Muscle of leg (tissue), 11 donors: ENCODE results near the gene PALM. TPM values are rescaled to one million over a fixed set of nuclear protein-coding genes. Genes with fewer than 3 reads are reported as not detected.

ENCODE experiments used
- DNase-seq: peaks from one replicate; pipeline ENCODE4 v3.0.0; 2013
- H3K27ac ChIP-seq: one replicate; pipeline ENCODE4 v1.5.1; 2013; ENCODE audit warnings: mild to moderate bottlenecking, low read length, control low read depth
- H3K27me3 ChIP-seq: one replicate; pipeline ENCODE4 v1.6.1; 2013; ENCODE audit warnings: low read length; ENCODE audit not compliant: control insufficient read depth, insufficient read depth
- H3K36me3 ChIP-seq: one replicate; pipeline ENCODE4 v1.6.1; 2013; ENCODE audit warnings: low read length; ENCODE audit not compliant: control insufficient read depth, insufficient read depth
- H3K4me1 ChIP-seq: one replicate; pipeline ENCODE4 v1.6.1; 2013; ENCODE audit warnings: low read length; ENCODE audit not compliant: control insufficient read depth, insufficient read depth
- H3K4me3 ChIP-seq: one replicate; pipeline ENCODE4 v1.5.1; 2013; ENCODE audit warnings: low read length, control low read depth
- H3K9me3 ChIP-seq: replicated peaks from 2 replicates; pipeline ENCODE4 v1.6.1; 2013; ENCODE audit warnings: low read depth, low read length; ENCODE audit not compliant: control insufficient read depth
- WGBS: methylation state at CpG from one replicate; pipeline ENCODE4 v1.1.5; 2013; ENCODE audit warnings: missing lambda C conversion rate; ENCODE audit not compliant: insufficient coverage; 5-methylcytosine and 5-hydroxymethylcytosine counted together
- polyA plus RNA-seq, 8 donors: library from polyadenylated mRNA; unstranded; fragments of 120-200 nt; gene quantifications; one replicate each; pipeline versions ENCODE4 v1.2.1 to v1.2.3, GENCODE V29; 2013; ENCODE audit warnings: inconsistent platforms in 1 of 8, low replicate concordance in 1 of 8; ENCODE audit not compliant: insufficient read length in 8 of 8, insufficient read depth in 1 of 8
- total RNA-seq: library from RNA; stranded (reverse); fragments of 120-200 nt; gene quantifications from one replicate; pipeline ENCODE4 v1.2.4, GENCODE V29; 2013

The PALM gene
- total and polyA plus RNA-seq, 9 donors = 23.7 to 56.7 (median 36.6) TPM

GRCh38 chr19:781800-782184 is 73.1 kb downstream of the PALM start:
- peaks cover 18% of the 10 kb centered on the region for H3K4me1 ChIP-seq
- 95% methylated on average over 9 of the region's 19 CpGs for WGBS

GRCh38 chr19:782185-782877 is 73.6 kb downstream of the PALM start:
- 23% methylated on average over 17 of the region's 29 CpGs for WGBS
- Histone ChIP-seq H3K4me1 (peaks cover 18% of the 10 kb centered on the region), H3K9me3 (no peaks in the 10 kb centered on the region), H3K27ac (peak overlapping the region; percentile 82), H3K27me3 (peaks cover 13% of the 10 kb centered on the region), H3K4me3 (no peak overlapping the region), H3K36me3 (no peaks in the 10 kb centered on the region)
- DNase-seq = no peak

More at GRCh38 chr19:781800-782184, 73.1 kb downstream of the PALM start:
- Histone ChIP-seq H3K27me3 (peaks cover 13% of the 10 kb centered on the region), H3K27ac (peak overlapping the region; percentile 29), H3K36me3 (no peaks in the 10 kb centered on the region), H3K4me3 (no peak overlapping the region), H3K9me3 (no peaks in the 10 kb centered on the region)
- no peak for DNase-seq

- Histone ChIP-seq H3K4me3 (no peak overlapping the region), H3K27me3 (peaks cover 13% of the 10 kb centered on the region), H3K4me1 (peaks cover 21% of the 10 kb centered on the region), H3K27ac (peak overlapping the region; percentile 82), H3K9me3 (no peaks in the 10 kb centered on the region), H3K36me3 (no peaks in the 10 kb centered on the region)
- DNase-seq = no peak
- WGBS = 62% methylated on average over 22 of the region's 30 CpGs
Observed at GRCh38 chr19:782878-783668, 74.3 kb downstream of the PALM start.

DNA sequence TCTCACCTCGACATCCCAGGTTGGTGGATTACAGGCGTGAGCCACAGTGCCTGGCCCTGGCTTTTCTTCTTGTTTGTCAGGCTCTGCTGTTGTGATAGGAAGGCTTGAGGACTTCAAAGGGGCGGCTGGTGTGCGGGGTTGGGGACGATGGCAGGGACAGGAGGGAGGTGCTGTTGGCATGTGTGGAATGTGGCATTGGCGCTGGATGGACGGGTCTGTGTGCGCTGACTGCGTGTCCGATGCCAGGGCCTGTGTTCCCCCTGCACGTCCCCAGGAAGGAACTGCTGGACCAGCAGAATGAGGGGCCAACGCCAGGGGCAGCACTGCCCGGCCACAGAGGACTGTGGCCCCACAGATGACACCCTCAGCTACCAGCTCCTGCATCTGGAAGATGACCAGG is 75.8 kb downstream of the PALM start:
- Histone ChIP-seq H3K36me3 (no peaks in the 10 kb centered on the region), H3K4me1 (peaks cover 33% of the 10 kb centered on the region), H3K27me3 (peaks cover 6% of the 10 kb centered on the region), H3K9me3 (no peaks in the 10 kb centered on the region), H3K4me3 (no peak overlapping the region), H3K27ac (no peak overlapping the region)
- DNase-seq = no peak
- WGBS = 89% methylated on average over 10 of the region's 13 CpGs

- WGBS = 81% methylated on average over 13 of the region's 16 CpGs
- Histone ChIP-seq H3K27ac (peak overlapping the region; percentile 29), H3K36me3 (no peaks in the 10 kb centered on the region), H3K9me3 (no peaks in the 10 kb centered on the region), H3K27me3 (peaks cover 1% of the 10 kb centered on the region), H3K4me1 (peaks cover 34% of the 10 kb centered on the region), H3K4me3 (no peak overlapping the region)
- DNase-seq = no peak
Observed at GRCh38 chr19:787536-787935, 78.8 kb downstream of the PALM start.

GRCh38 chr19:788686-788982 is 79.9 kb downstream of the PALM start:
- no peak for DNase-seq
- WGBS = 19% methylated on average over 11 of the region's 11 CpGs
- no peak overlapping the region for H3K4me3 ChIP-seq
- no peaks in the 10 kb centered on the region for H3K36me3 ChIP-seq
- no peaks in the 10 kb centered on the region for H3K27me3 ChIP-seq
- peak overlapping the region; percentile 63 for H3K27ac ChIP-seq
- peaks cover 31% of the 10 kb centered on the region for H3K4me1 ChIP-seq
- no peaks in the 10 kb centered on the region for H3K9me3 ChIP-seq

GRCh38 chr19:788983-789700 is 80.4 kb downstream of the PALM start:
- Histone ChIP-seq H3K27ac (peak overlapping the region; percentile 63), H3K36me3 (no peaks in the 10 kb centered on the region), H3K9me3 (no peaks in the 10 kb centered on the region), H3K4me3 (no peak overlapping the region), H3K27me3 (no peaks in the 10 kb centered on the region), H3K4me1 (peaks cover 31% of the 10 kb centered on the region)
- DNase-seq = peak; percentile 61
- 9% methylated on average over 28 of the region's 33 CpGs for WGBS

DNA sequence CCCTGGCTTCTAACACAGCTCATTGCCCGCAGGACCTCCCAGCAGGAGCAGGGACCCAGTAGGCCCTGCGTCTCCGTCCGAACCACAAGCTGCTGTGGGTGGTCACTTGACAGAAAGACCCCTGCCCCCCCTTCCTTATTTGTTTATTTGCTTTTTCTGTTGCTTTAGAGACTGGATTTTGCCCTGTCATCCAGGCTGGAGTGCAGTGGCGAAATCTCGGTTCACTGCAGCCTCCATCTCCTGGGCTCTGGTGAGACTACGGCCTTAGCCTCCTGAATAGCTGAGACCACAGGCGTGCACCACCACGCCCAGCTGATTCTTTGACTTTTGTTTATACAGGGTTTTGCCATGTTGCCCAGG is 80.9 kb downstream of the PALM start:
- Histone ChIP-seq H3K27me3 (no peaks in the 10 kb centered on the region), H3K36me3 (no peaks in the 10 kb centered on the region), H3K27ac (peak overlapping the region; percentile 63), H3K9me3 (no peaks in the 10 kb centered on the region), H3K4me1 (peaks cover 32% of the 10 kb centered on the region), H3K4me3 (no peak overlapping the region)
- no peak for DNase-seq
- 70% methylated on average over 4 of the region's 9 CpGs for WGBS

DNA sequence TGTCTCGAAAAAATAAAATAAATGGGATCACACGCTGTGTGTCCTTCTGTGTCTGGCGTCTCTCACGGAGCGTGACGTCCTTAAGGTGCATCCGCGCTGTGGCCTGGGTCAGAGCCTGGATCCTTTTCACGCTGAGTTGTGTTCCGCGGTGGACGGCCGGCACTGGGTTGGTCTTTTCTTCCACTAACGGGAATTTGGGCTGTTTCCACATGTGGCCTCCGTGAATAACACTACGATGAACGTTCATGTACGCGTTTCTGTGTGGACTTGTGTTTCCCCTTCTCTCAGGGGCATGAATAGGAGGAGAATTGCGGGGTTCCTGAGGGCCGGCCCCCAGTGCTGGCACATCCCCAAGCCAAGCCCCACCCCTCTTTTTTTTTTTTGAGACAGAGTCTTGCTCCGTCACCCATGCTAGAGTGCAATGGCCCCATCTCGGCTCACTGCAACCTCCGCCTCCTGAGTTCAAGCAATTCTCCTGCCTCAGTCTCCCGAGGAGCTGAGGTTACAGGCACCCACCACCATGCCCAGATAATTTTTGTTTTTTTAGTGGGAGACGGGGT is 82.4 kb downstream of the PALM start:
- peak; percentile 22 for DNase-seq
- H3K27ac ChIP-seq = no peak overlapping the region

More for the DNA sequence above, 82.4 kb downstream of the PALM start:
- no peaks in the 10 kb centered on the region for H3K27me3 ChIP-seq
- no peaks in the 10 kb centered on the region for H3K36me3 ChIP-seq
- WGBS = 87% methylated on average over 14 of the region's 26 CpGs
- no peak overlapping the region for H3K4me3 ChIP-seq
- peaks cover 46% of the 10 kb centered on the region for H3K4me1 ChIP-seq
- H3K9me3 ChIP-seq = no peaks in the 10 kb centered on the region
